ENCODE measurements around the gene ZNF618.

The ZNF618 gene

GRCh38 chr9:114100536-114100935, 224.4 kb downstream of the ZNF618 start:
- no peak overlapping the region for H3K4me3 ChIP-seq (ENCODE audit: low read length)
- TF ChIP-seq CTCF (conservative IDR thresholded peaks at IDR 0.05; ENCODE audit: low read length), result no peak
- DNase-seq (ENCODE audit: low read depth), result no peak

- DNase-seq (ENCODE audit: low read depth), result no peak
- H3K4me3 ChIP-seq (ENCODE audit: low read length), result no peak overlapping the region
- no peak for TF ChIP-seq CTCF (conservative IDR thresholded peaks at IDR 0.05; ENCODE audit: low read length)
Observed at GRCh38 chr9:114102484-114102883, 226.4 kb downstream of the ZNF618 start.

- TF ChIP-seq CTCF (conservative IDR thresholded peaks at IDR 0.05; ENCODE audit: low read length), result no peak
- no peak for DNase-seq (ENCODE audit: low read depth)
- H3K4me3 ChIP-seq (ENCODE audit: low read length), result no peak overlapping the region
Observed at GRCh38 chr9:114105236-114105635, 229.1 kb downstream of the ZNF618 start.
